ENCODE data around the gene PRICKLE4. TPM values are rescaled to one million over a fixed set of nuclear protein-coding genes. Genes with fewer than 3 reads are reported as not detected.

The PRICKLE4 gene
- total and polyA plus RNA-seq, 2 of the 8 experiments (the other 6 are each of a cell fraction or from before 2014, with no cell fraction given) = 0.32 to 1.4 TPM

DNA sequence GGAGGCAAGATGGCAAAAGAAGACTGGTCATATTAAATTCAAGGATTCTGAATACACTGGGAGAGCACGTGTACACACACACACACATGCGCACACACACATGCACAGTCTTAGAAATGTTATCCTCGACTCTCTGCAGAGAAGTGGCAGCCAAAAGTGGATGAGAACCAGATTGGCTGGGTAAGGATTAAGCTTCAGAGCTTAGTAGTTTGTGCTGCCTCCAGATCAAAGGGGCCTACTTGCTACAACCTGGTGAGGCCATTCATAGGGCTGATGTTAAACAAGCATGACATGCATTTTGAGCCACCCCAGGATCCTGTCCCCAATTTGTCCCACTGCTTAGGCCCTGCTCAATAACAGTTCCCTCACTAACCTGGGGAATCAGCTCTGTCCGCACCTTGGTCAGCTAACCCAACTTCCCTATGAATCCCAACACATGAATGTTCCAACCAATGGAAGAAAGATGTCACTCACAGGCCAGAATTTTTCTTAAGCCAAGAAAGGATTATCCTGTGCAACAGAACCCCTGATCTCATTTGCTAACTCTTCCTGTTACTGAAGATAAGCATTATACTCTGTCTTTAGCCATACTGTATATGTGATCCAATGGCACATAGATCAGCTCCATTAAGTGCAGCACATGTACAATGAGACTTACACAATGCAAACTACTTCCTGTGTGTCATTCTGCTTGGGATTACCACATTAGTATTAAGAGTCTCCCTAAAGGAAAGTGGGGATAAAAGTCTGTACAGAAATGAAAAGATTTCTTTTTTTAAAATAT, 37.9 kb downstream of the PRICKLE4 start:
- H4K8ac ChIP-seq (ENCODE audit: extremely low read depth, insufficient read depth, low read length) = no peak overlapping the region
- no peak overlapping the region for H3K4ac ChIP-seq (replicated peaks; ENCODE audit: insufficient read length, low read depth, low read length)
- H3K9me3 ChIP-seq (ENCODE audit: insufficient read depth in 2 of 2, low read depth in 1 of 2, low read length in 1 of 2) = no peaks in the 10 kb centered on the region
- H3K56ac ChIP-seq (replicated peaks; ENCODE audit: insufficient read length, low read depth, low read length) = no peak overlapping the region
- no peak overlapping the region for H3K18ac ChIP-seq (ENCODE audit: extremely low read depth, low read length)
- no peak overlapping the region for H4K91ac ChIP-seq (replicated peaks; ENCODE audit: insufficient read length, low read length)
- no peak overlapping the region for H2BK120ac ChIP-seq (replicated peaks; ENCODE audit: low read depth, low read length)
- DNase-seq (ENCODE audit: low read depth in 1 of 2, low spot score in 2 of 2) (no peak), FAIRE-seq (no peak)
- WGBS, 2 experiments (ENCODE audit: extremely low coverage in 1 of 2, insufficient coverage in 1 of 2, insufficient read length in 1 of 2, insufficient replicate concordance in 2 of 2, low coverage in 1 of 2, low lambda C conversion rate in 2 of 2, missing lambda C conversion rate in 1 of 2) = 80% methylated on average over 4 of the region's 4 CpGs; no CpG with 5 or more reads in 1 of the 2 experiments
- no peak overlapping the region for H4K5ac ChIP-seq (ENCODE audit: insufficient read length, low read depth, low read length)
- no peak overlapping the region for H2AK5ac ChIP-seq (ENCODE audit: low read depth, low read length)
- ChIA-PET CTCF (ENCODE audit: partially characterized antibody) (interaction anchor here (0.9 to 1.8 kb wide), 7 partner anchors 16 to 224 kb away, joined by 3 to 9 read pairs (median 4); partner anchors contain the start of gene TOMM6), POLR2A (ENCODE audit: partially characterized antibody) (interaction anchor here (1.1 kb wide), 2 partner anchors 17 to 232 kb away, joined by 3 to 4 read pairs; partner anchors contain the start of gene TAF8)
- no peak overlapping the region for H3K4me2 ChIP-seq (ENCODE audit: insufficient read depth in 1 of 2, low read depth in 2 of 2, low read length in 2 of 2)
- no peak overlapping the region for H2BK5ac ChIP-seq (ENCODE audit: low read depth, low read length)
- no peaks in the 10 kb centered on the region for H3K4me1 ChIP-seq (replicated peaks in 1 of 4; ENCODE audit: control insufficient read depth in 3 of 4, insufficient read depth in 4 of 4, low read length in 3 of 4)
- H3K4me3 ChIP-seq (ENCODE audit: extremely low read depth in 1 of 4, insufficient read depth in 2 of 4, low read depth in 3 of 4, low read length in 4 of 4) = no peak overlapping the region
- H3K14ac ChIP-seq (ENCODE audit: insufficient read length) = no peak overlapping the region
- no peaks in the 10 kb centered on the region for H3K27me3 ChIP-seq (replicated peaks in 1 of 4; ENCODE audit: control insufficient read depth in 3 of 4, extremely low read depth in 1 of 4, insufficient read depth in 3 of 4, low read length in 3 of 4)
- H3K36me3 ChIP-seq (ENCODE audit: control insufficient read depth in 2 of 4, insufficient read depth in 4 of 4, low read length in 3 of 4) = no peaks in the 10 kb centered on the region; a peak in 1 of 8 replicates
- H2BK12ac ChIP-seq (ENCODE audit: low read depth, low read length) = no peak overlapping the region
- H3K79me1 ChIP-seq (ENCODE audit: low read depth, low read length) = no peaks in the 10 kb centered on the region
- H3K23ac ChIP-seq (ENCODE audit: insufficient read length) = no peak overlapping the region
- no peak overlapping the region for H2BK15ac ChIP-seq (ENCODE audit: low read length)
- no peak overlapping the region for H2AFZ ChIP-seq (ENCODE audit: low read length)
- no peaks in the 10 kb centered on the region for H3K23me2 ChIP-seq (ENCODE audit: low read depth, low read length)
- H4K20me1 ChIP-seq (replicated peaks in 1 of 2; ENCODE audit: control insufficient read depth in 1 of 2, insufficient read depth in 2 of 2, low read length in 2 of 2) = no peaks in the 10 kb centered on the region
- no peak overlapping the region for H3K9ac ChIP-seq (replicated peaks in 1 of 4; ENCODE audit: extremely low read depth in 1 of 4, low read depth in 3 of 4, low read length in 3 of 4)
- no peak overlapping the region for H3K27ac ChIP-seq (ENCODE audit: low read depth, low read length)
- H2BK20ac ChIP-seq (ENCODE audit: low read length) = no peak overlapping the region
- no peaks in the 10 kb centered on the region for H3K79me2 ChIP-seq (ENCODE audit: control insufficient read depth in 1 of 2, insufficient read depth in 2 of 2, low read length in 2 of 2)
- TF ChIP-seq KDM1A (IDR thresholded peaks at IDR 0.05; ENCODE audit: borderline replicate concordance, low read length) (no peak), EZH2 (IDR thresholded peaks at IDR 0.05; ENCODE audit: low read depth, low read length, severe bottlenecking) (no peak), KDM4A (IDR thresholded peaks at IDR 0.05; ENCODE audit: low read depth, low read length, severe bottlenecking) (no peak), RAD21 (IDR thresholded peaks at IDR 0.05 in 1 of 2, conservative IDR thresholded peaks at IDR 0.05 in 1 of 2; ENCODE audit: low read depth in 2 of 2, low read length in 2 of 2) (no peak), FOSL1 (IDR thresholded peaks at IDR 0.05; ENCODE audit: insufficient read depth, low read depth, low read length) (no peak), BCL11A (IDR thresholded peaks at IDR 0.05; ENCODE audit: low read depth in 2 of 2, low read length in 2 of 2) (no peak), RBBP5 (IDR thresholded peaks at IDR 0.05; ENCODE audit: borderline replicate concordance, low read depth, low read length) (no peak), TCF12 (IDR thresholded peaks at IDR 0.05; ENCODE audit: low read depth, low read length) (no peak), CHD1 (IDR thresholded peaks at IDR 0.05; ENCODE audit: low read depth, low read length) (no peak)
- TF ChIP-seq, protein P1, sequence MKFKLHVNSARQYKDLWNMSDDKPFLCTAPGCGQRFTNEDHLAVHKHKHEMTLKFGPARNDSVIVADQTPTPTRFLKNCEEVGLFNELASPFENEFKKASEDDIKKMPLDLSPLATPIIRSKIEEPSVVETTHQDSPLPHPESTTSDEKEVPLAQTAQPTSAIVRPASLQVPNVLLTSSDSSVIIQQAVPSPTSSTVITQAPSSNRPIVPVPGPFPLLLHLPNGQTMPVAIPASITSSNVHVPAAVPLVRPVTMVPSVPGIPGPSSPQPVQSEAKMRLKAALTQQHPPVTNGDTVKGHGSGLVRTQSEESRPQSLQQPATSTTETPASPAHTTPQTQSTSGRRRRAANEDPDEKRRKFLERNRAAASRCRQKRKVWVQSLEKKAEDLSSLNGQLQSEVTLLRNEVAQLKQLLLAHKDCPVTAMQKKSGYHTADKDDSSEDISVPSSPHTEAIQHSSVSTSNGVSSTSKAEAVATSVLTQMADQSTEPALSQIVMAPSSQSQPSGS (IDR thresholded peaks at IDR 0.05; ENCODE audit: low read length) = no peak
